ENCODE measurements around the gene MYO9B.
"Not testable (repeated sequence)": the region's sequence is repeated elsewhere in the genome, so short reads cannot be mapped to it uniquely, and the experiment has no call there.

MYO9B gene

DNA sequence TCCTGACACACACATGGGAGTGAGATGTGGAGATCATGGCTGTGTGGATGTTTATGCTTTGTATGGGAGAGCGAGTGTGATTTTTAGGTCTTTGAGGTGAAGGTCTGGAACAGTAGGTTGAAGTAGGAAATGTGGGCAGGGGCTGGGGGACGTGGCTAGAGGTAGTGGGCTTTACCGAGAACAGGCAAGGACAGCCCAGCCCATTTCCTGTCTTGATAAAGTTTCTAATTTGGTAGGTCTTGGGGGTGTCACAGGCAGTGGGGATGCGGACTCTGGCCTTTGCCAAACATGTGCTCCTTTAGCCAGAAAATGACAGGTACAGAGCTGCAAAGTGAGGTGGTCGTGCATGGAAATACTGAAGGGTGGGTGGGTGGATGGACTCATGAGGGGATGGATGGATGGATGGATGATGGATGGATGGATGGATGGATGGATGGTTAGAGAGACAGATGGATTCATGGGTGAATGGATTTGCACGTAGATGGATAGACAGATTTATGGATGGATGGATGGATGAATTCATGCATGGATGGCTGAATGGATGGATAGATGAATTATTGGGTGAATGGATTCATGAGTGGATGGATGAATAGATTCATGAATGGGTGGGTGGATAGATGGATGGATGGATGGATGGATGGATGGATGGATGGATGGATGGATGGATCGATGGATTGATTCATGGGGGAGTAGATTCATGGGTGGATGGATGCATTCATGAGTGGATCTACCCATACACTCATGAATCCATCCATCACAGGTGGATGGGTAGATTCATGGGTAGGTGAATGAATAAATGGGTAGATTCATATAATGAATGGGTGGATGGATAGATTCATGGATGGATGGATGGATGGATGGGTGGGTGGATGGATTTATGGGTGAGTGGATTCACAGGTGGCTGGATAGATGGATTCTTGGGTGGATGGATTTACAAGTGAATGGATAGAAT lies 70.2 kb downstream of the MYO9B start:
- no peak for DNase-seq (ENCODE audit: low read depth)

DNA sequence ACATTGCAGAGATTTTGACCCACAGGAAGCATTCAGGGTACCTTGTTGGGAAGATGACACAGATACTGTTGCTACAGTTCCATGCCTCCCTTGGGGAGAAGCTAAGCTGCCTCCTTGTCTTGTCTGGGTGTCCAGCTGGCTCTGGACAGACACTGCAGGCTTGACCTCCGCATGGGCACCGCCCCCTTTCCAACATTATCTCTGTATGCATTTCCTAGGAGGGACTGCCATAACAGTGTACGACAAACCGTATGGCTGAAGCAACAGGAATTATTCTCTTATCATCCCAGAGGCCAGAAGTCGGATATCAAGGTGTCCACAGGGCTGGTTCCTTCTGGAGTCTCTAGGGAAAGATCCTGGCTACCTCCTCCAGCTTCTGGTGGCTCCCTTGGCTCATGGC lies 72.6 kb downstream of the MYO9B start:
- DNase-seq (ENCODE audit: low read depth), result no peak

DNA sequence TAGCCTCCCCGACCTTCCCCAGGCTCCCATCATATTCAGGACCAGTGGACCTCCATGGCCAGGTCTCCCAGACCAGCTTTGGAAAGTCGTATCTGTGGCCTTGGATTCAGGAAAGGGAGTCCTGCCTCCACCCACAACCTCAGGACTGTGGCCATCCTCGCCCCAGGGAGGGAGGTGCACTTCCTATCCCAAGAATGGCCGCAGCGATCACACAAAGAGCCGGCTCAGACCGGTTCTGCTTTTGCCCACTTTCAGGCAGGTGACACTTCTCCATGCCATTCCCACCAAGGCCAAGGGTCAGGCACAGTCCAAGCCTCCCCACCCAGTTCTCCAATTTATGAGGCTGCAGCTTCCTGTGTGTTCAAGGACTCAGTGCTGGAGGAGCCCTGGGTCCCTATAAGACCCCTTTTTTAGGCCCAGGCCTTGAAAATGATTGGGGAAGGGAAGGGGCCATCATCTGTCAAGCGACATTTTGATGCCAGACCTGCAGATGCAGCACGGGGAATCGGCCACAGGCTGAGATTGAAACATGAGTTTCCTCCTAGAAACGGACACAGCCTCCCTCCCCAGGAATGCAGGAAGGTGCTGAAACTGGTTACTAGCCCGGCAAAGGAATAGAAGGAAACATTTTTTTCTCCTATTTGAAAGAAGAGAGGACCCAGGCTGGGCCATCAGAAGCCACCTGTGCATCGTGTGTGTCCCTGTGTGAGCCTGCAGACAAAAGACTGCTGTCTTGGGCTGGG lies 74.0 kb downstream of the MYO9B start:
- no peak for DNase-seq (ENCODE audit: low read depth)

DNA sequence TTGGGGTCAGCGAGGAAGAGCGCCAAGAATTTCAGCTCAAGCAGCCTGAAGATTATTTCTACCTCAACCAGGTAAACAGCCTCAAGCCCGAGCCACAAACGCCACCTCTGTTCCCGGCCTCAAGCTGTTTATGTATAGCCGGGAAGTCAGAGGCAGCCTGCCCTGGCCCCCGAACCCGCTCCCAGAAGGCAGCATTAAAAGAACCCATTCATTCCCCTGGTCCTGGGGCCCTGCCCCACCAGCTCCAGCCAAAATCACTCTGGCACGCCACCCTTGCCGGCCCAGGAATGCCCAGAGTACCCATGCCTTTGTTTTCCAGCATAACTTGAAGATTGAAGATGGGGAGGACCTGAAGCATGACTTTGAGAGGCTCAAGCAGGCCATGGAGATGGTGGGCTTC lies 78.4 kb downstream of the MYO9B start:
- DNase-seq (ENCODE audit: low read depth), result no peak

DNA sequence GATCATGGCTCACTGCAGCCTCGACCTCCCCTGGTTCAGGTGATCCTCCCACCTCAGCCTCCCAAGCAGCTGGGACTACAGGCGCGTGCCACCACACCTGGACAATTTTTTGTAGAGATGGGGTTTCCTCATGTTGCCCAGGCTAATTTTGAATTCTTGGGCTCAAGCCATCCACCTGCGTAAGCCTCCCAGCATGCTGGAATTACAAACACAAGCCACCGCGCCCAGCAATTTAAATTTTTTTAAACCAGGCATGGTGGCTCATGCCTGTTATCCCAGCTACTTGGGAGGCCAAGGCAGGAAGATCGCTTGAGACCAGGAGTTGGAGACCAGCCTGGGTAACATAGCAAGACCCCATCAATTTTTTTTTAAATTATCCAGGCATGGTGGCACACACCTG lies 79.7 kb downstream of the MYO9B start:
- no peak for DNase-seq (ENCODE audit: low read depth)

DNA sequence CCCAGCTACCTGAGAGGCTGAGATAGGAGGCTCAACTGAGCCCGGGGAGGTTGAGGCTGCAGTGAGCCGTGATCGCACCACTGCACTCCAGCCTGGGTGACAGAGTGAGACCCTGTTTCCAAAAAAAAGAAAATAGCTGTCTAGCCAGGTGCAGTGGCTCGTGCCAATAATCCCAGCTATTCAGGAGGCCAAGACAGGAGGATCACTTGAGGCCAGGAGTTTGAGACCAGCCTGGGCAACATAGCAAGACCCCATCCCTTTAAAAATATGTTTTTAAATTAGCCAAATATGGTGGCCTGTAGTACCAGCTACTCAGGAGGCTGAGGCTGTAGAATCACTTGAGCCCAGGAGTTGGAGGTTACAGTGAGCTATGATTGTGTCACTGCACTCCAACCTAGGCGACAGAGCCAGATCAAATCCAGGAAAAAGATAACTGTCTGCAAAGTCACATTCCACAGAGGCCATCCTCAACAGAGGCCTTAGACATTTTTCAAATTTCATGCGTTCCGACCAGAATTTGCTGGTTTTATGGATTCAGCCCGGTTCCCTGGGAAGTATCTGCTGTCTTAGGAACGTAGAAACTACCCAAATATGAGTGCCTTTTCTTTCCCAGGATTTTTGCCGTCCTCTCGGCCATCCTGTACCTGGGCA lies 80.8 kb downstream of the MYO9B start:
- DNase-seq (ENCODE audit: low read depth), result no peak

DNA sequence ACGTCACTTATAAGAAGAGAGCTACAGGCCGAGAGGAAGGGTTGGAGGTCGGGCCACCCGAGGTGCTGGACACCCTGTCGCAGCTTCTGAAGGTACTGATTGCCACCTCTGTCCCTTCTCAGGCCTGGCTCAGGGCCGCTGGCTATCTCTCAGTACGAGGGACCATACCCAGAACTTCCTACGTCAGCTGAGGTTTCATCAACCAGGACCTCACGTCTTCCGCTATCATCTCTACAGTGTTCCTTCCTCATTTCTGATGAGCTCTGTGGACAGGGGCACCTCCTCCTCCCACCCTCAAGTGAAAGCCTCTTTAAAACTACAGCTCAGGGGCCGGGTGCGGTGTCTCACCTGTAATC lies 81.3 kb downstream of the MYO9B start:
- no peak for DNase-seq (ENCODE audit: low read depth)

DNA sequence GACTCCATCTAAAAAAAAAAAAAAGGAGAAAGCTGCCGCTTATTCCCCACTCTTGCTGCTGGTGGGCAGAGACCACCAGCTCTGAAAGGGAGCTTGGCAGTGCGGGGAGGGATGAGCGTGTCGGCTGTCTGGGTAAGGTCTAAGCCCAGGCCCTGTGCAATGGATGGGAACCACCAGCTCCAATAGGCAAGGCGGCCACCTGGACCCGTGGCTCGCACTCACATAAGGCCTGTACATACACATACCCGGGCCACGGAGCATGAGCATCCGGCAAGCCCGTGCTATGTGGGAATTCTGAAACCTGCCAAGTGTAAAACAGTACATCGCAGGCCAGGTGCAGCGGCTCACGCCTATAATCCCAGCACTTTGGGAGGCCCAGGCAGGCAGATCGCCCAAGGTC lies 83.0 kb downstream of the MYO9B start:
- no peak for DNase-seq (ENCODE audit: low read depth)

DNA sequence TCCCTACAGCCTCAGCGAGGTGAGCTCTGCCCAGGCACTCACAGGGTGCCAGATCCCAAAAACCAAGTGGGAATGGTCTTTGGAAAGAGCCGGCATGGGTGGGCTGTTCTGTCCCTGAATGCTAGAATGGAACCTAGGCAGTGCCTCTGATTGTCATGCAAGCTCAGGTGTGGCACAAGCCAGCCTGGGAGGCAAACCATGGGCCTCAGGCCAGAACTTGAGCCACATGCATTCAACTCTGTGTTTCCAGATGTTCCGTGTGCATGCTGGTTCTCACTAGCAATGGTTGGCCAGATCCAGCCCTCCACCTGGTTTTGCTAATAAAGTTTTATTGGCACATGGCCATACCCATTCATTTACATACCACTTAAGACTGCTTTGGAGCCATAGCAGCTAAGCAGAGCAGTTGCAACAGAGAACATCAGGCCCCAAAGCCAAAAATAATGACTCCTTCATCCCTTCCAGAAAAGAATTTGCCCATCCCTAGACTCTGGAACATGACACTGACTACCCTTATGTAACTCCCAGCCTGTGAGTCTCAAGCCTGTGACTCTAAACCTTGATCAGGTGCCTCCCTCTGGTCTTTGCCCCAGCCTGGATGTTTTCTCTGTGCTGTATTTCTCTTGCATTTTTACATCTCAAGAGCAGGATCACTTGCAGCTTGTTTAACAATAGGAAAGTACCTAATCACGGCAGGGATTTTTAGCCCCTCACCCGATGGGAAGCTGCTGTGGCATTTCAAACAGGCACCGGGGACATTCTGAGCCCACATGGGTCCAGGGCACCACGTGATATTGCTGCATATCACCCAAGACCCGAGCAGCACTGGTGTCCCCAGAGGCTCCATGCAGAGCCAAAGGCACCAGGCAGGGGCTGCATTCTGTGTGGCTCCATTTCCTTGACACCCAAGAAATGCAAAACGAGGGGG lies 84.2 kb downstream of the MYO9B start:
- DNase-seq (ENCODE audit: low read depth), result no peak

DNA sequence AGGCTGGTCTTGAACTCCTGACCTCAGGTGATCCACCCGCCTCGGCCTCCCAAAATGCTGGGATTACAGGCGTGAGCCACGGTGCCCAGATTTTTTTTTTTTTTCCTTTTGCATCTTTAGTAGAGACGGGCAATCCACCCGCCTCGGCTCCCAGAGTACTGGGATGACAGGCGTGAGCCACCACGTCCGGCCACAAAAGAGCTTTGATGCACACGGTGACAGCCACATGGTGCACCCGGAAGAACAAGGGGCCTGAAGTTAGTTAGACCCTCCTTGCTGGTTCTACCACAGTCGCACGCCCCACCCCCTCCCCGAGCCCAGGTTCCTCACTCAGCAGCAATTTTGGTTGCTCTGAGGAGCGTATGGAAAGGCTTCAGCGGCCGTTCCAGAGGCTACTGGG lies 85.3 kb downstream of the MYO9B start:
- no peak for DNase-seq (ENCODE audit: low read depth)

DNA sequence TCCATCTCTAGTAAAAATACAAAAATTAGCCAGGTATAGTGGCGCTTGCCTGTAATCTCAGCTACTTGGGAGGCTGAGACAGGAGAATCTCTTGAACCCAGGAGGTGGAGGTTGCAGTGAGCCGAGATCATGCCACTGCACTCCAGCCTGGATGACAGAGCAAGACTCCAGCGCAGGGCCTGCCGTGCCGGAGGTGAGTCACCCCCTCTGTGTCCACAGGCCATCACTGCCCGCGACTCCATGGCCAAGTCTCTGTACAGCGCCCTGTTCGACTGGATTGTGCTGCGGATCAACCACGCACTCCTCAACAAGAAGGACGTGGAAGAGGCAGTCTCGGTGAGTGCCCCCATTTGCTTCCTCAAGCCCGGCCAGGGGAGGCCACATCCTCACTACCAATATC lies 86.6 kb downstream of the MYO9B start:
- not testable (repeated sequence) for DNase-seq (ENCODE audit: low read depth)

DNA sequence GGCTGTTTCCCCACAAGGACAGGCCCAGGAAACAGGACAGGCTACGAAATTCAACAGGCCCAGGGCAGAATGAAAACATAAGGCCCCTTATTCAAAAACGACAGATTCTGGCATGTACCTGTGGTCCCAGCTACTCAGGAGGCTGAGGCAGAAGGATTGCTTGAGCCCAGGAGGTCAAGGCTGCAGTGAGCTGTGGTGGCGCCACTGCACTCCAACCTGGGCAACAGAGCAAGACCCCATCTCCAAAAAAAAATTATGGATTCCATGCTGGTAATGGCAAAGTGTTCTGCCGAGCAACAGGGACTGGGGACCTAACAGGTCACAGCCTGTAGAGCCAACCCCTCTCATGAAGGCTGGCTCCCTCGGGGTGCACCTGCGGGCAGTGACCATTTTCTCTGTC lies 87.0 kb downstream of the MYO9B start:
- no peak for DNase-seq (ENCODE audit: low read depth)

DNA sequence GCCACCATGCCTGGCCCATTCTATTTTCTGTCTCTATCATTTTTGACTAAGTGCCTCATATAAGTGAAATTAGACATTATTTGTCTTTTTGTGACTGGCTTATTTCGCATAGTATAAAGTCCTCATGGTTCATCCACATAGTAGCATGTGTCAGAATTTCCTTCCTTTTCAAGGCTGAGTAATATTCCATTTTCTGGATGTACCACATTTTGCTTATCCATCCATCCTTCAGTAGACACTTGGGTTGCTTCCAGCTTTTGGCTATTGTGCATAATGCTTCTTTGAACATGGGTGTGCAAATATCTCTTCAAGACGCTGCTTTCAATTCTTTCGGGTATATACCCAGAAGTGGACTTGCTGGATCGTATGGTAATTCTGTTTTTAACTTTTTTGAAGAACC lies 88.1 kb downstream of the MYO9B start:
- no peak for DNase-seq (ENCODE audit: low read depth)

DNA sequence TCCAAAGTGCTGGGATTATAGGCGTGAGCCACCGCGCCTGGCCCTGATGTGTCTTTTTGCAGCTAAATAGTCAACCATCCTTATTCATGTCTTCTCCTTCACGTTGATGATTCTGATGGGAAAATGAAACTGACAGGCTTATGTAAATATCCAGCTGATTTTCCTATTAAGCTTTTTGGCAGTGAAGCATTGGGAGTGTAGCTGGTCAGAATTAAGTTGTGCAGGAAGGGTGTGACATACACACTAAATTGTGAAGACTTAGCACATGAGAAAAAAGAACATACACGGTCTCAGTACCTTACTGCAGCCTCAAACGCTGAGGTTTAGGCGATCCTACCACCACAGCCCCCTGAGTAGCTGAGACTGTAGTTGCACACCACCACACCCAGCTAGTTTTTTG lies 89.1 kb downstream of the MYO9B start:
- no peak for DNase-seq (ENCODE audit: low read depth)

DNA sequence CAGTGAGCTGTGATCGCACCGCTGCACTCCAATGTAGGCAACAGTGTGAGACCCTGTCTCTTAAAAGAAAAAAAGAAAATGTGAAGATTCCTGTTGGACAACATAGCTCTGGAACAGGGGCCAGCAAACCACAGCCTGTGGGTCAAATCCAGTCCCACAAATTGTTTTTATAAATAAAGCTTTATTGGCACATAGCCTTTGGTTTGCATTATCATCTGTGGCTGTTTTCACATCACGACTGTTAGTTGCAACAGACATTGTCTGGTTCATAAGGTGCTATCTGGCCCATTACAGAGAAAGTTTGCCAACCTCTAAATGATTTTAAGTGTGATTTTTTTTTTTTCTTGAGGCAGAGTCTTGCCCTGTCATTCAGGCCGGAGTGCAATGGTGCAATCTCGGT lies 90.1 kb downstream of the MYO9B start:
- DNase-seq (ENCODE audit: low read depth), result no peak

DNA sequence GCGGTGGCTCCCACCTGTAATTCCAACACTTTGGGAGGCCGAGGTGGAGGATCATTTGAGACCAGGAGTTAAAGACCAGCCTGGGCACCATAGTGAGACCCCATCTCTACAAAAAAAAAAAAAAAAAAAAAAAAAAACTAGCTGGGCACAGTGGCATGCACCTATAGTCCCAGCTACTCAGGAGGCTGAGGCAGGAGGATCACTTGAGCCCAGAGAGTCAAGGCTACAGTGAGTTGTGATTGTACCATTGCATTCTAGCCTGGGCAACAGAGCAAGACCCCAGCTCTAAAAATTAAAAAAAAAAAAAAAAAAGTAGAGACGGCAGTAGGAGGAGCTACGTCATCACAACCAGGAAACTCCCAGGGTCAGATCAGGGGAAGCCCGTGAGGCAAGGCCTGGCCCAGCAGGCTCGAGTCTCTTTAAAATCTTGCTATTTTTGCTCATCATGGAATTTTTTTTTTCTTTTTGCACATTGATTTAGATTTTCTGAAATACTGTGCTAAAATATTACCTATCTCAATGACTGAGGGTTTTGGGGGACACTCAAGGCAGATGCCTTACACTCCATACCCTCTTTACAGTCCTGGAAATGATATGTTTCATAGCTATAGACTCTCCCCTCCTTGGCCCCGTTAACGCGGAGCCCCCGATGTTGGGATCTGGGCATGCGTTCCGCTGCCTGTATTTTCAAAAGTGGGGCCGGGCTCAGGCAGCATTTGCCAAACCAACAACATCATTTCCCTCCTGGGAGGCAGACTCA lies 95.1 kb downstream of the MYO9B start:
- DNase-seq (ENCODE audit: low read depth), result no peak

DNA sequence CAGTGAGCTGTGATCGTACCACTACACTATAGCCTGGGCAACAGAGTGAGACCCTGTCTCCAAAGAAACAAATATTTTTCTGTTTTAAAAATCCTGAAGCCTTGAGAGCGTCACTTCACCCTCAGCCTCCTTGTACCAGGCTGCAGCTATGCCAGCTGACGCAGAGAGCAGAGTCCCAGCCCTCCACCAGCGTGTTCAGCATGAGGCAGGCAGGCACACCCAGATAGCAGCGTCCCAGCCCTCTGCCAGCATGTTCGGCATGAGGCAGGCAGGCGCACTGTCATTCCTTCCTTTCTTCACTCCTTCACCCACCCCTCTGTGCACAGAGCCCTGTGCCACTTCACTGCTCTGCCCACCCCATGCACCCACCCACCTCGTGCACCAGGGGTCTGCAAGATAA lies 96.3 kb downstream of the MYO9B start:
- DNase-seq (ENCODE audit: low read depth), result no peak

DNA sequence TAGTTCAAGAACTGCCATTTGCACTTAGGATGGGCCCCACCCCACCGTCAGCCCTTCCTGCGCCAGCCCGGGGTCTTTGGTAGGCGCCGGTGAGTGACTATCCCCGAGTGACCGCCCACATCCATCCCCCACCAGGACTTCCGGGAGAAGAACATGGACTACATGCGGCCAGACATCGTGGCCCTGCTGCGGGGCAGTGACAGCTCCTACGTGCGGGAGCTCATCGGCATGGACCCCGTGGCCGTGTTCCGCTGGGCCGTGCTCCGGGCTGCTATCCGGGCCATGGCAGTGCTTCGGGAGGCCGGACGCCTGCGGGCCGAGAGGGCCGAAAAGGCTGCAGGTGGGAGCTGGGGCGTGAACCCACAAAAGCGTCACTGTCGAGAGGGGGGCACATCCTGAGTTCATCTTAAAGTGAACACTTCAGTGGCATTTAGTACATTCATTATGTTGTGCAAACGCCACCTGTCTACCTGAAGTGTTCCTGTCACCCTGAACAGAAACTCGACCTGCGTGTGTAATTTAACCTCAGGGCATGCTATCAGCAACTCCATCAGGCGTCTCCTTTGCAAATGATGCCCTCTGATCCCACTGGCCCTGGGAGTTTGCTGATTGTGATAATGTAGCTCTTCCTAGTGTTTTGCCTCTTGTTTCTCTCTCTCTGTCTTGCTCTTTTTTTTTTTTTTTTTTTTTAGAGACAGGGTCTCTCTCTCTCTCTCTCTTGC lies 97.2 kb downstream of the MYO9B start:
- DNase-seq (ENCODE audit: low read depth), result no peak

DNA sequence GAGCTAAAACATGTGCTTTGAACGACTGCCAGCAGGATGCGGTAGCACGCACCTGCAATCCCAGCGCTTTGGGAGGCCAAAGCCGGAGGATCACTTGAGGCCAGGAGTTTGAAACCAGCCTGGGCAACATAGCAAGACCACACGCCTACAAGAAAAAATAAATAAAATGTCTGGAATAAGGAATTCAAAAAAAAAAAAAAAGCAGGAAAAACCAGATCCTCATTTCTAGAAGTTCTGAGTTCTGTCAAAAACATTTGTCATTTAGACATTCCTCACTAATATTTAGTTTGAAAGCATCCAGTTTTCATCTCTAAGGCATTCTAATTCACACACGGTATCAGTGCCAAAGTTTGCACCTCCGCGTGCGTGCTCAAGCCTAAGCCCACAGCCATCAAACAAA lies 102.7 kb downstream of the MYO9B start:
- DNase-seq (ENCODE audit: low read depth), result no peak

DNA sequence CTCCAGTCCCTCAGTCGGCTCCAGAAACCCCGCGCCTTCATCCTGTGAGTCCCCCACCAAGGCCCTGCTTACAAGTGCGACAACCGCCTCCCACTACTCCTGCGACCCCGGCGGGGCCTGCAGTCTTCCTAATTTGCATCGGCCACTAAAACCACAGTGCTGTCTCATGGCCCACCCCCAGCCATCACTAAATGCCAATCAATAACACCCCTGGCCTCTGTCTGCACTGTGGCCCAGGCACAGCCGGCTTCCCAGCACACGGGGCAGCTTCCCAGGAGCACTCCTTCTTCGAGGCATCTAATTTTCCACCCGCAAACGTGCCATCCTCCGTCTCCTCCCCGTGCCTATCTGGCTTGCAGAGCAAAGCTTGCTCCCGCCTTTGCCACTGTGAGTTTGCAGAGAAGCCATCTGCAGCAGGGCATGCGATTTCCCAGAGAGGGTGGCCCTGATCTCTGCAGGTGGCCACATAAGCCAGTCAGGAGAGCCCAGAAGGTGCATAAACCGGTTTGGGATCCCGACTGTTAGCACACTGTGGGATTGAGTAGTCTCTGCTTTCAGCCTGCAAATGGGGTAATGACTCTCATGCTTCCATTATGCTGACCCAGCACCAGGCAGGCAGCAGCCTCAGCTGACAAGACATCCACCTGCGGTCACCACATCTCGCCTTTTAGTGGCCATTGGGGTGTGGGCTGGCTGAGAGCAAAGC lies 105.6 kb downstream of the MYO9B start:
- no peak for DNase-seq (ENCODE audit: low read depth)

Measured in stromal cell of bone marrow (primary cell).